Activated CD4-positive, alpha-beta T cell treated with anti-CD3 and anti-CD28 coated beads for 48 hours (primary cell): Measurements from ENCODE around the gene GPS1.

Experiments
- DNase-seq: peaks from one replicate; pipeline ENCODE4 v3.0.0-alpha.2; 2020

The GPS1 gene

GRCh38 chr17:82080789-82081464 lies 29.2 kb downstream of the GPS1 start:
- DNase-seq = no peak

- no peak for DNase-seq
Observed at GRCh38 chr17:82081546-82081945, 29.8 kb downstream of the GPS1 start.

GRCh38 chr17:82081966-82082365 lies 30.3 kb downstream of the GPS1 start:
- DNase-seq = no peak

GRCh38 chr17:82082456-82082855 lies 30.8 kb downstream of the GPS1 start:
- DNase-seq = no peak

- DNase-seq = no peak
Observed at GRCh38 chr17:82083009-82083408, 31.3 kb downstream of the GPS1 start.

- no peak for DNase-seq
Observed at GRCh38 chr17:82083533-82084359, 32.0 kb downstream of the GPS1 start.

- DNase-seq = no peak
Observed at GRCh38 chr17:82084373-82085030, 32.8 kb downstream of the GPS1 start.

- no peak for DNase-seq
Observed at GRCh38 chr17:82085031-82085861, 33.5 kb downstream of the GPS1 start.

GRCh38 chr17:82085931-82086764 lies 34.5 kb downstream of the GPS1 start:
- DNase-seq = no peak

- DNase-seq = no peak
Observed at GRCh38 chr17:82086941-82087906, 35.5 kb downstream of the GPS1 start.

- no peak for DNase-seq
Observed at GRCh38 chr17:82087961-82088837, 36.5 kb downstream of the GPS1 start.

GRCh38 chr17:82088838-82089722 lies 37.4 kb downstream of the GPS1 start:
- no peak for DNase-seq

GRCh38 chr17:82089723-82090548 lies 38.2 kb downstream of the GPS1 start:
- DNase-seq = no peak

- DNase-seq = no peak
Observed at GRCh38 chr17:82090549-82091263, 39.0 kb downstream of the GPS1 start.

- DNase-seq = no peak
Observed at GRCh38 chr17:82091264-82092066, 39.8 kb downstream of the GPS1 start.

- no peak for DNase-seq
Observed at GRCh38 chr17:82092094-82092586, 40.4 kb downstream of the GPS1 start.
